Stimulated activated CD8-positive, alpha-beta memory T cell treated with anti-CD3 and anti-CD28 coated beads, Interleukin-7, amount 100 ng/mL, for 48 hours (primary cell): ENCODE results near the gene DLG2.

ENCODE experiments used
- DNase-seq, 2 donors: peaks; one replicate each; pipeline ENCODE4 v3.0.0-alpha.2; 2020; ENCODE audit warnings: low read depth in 1 of 2; ENCODE audit errors: extremely low read depth in 1 of 2

Gene DLG2

GRCh38 chr11:84430661-84431060, 1196.5 kb downstream of the DLG2 start:
- DNase-seq, result no peak

- no peak for DNase-seq
Observed at GRCh38 chr11:84425673-84426072, 1201.5 kb downstream of the DLG2 start.

GRCh38 chr11:84420271-84420670, 1206.9 kb downstream of the DLG2 start:
- no peak for DNase-seq

- DNase-seq, result no peak
Observed at GRCh38 chr11:84419616-84420015, 1207.5 kb downstream of the DLG2 start.

GRCh38 chr11:84414920-84415319, 1212.2 kb downstream of the DLG2 start:
- no peak for DNase-seq

GRCh38 chr11:84413549-84413948, 1213.6 kb downstream of the DLG2 start:
- no peak for DNase-seq

GRCh38 chr11:84412862-84413261, 1214.3 kb downstream of the DLG2 start:
- no peak for DNase-seq

GRCh38 chr11:84408946-84409411, 1218.2 kb downstream of the DLG2 start:
- DNase-seq, result no peak

GRCh38 chr11:84407091-84407490, 1220.1 kb downstream of the DLG2 start:
- no peak for DNase-seq

GRCh38 chr11:84398017-84398626, 1229.0 kb downstream of the DLG2 start:
- no peak for DNase-seq

- DNase-seq, result no peak
Observed at GRCh38 chr11:84396521-84396920, 1230.6 kb downstream of the DLG2 start.

- DNase-seq, result no peak
Observed at GRCh38 chr11:84390441-84391078, 1236.6 kb downstream of the DLG2 start.

GRCh38 chr11:84389696-84390095, 1237.4 kb downstream of the DLG2 start:
- no peak for DNase-seq

GRCh38 chr11:84384731-84385130, 1242.4 kb downstream of the DLG2 start:
- DNase-seq, result no peak

- DNase-seq, result no peak
Observed at GRCh38 chr11:84383576-84383975, 1243.6 kb downstream of the DLG2 start.

- no peak for DNase-seq
Observed at GRCh38 chr11:84381666-84382065, 1245.5 kb downstream of the DLG2 start.

- no peak for DNase-seq
Observed at GRCh38 chr11:84372381-84372950, 1254.7 kb downstream of the DLG2 start.

- no peak for DNase-seq
Observed at GRCh38 chr11:84358034-84358433, 1269.1 kb downstream of the DLG2 start.

- DNase-seq, result no peak
Observed at GRCh38 chr11:84355911-84356310, 1271.2 kb downstream of the DLG2 start.

- DNase-seq, result no peak
Observed at GRCh38 chr11:84345597-84345996, 1281.5 kb downstream of the DLG2 start.

- no peak for DNase-seq
Observed at GRCh38 chr11:84345027-84345426, 1282.1 kb downstream of the DLG2 start.

- no peak for DNase-seq
Observed at GRCh38 chr11:84339796-84340195, 1287.3 kb downstream of the DLG2 start.
